H1 (cell line): ENCODE data around the gene RBM19. TPM values are rescaled to one million over a fixed set of nuclear protein-coding genes. Genes with fewer than 3 reads are reported as not detected.
"Not testable (repeated sequence)": the region's sequence is repeated elsewhere in the genome, so short reads cannot be mapped to it uniquely, and the experiment has no call there.

Experiments
- CTCF ChIA-PET: fragments of 300-600 bp; sonication (Branson Sonifier 250); formaldehyde crosslinking; loops from one replicate; lab custom pipeline; 2021; ENCODE audit not compliant: partially characterized antibody; lab: Charles Lee
- POLR2A ChIA-PET: fragments of 300-600 bp; sonication (Branson Sonifier 250); formaldehyde crosslinking; loops from one replicate; lab custom pipeline; 2021; ENCODE audit warnings: inconsistent platforms; ENCODE audit not compliant: partially characterized antibody; lab: Charles Lee
- DNase-seq, 2 experiments: peaks; one replicate each; pipeline versions ENCODE4 v3.0.0 to v3.0.0-alpha.2; 2010 to 2022; ENCODE audit warnings: low spot score in 2 of 2, low read depth in 1 of 2, mixed read lengths in 1 of 2
- FAIRE-seq: peaks from 2 replicates; lab custom pipeline; 2011; peaks lifted over from hg19 to GRCh38; lab: Jason Lieb, UNC
- H2AFZ ChIP-seq: 2 replicates; pipeline ENCODE4 v1.8.1; 2012; ENCODE audit warnings: low read length, inconsistent platforms
- H2AK5ac ChIP-seq: 2 replicates; pipeline ENCODE4 v1.6.1; 2013; ENCODE audit warnings: low read depth, low read length
- H2BK120ac ChIP-seq: replicated peaks from 2 replicates; pipeline ENCODE3; 2013; ENCODE audit warnings: low read depth, low read length, inconsistent platforms
- H2BK12ac ChIP-seq: 2 replicates; pipeline ENCODE4 v1.6.1; 2013; ENCODE audit warnings: low read depth, low read length
- H2BK15ac ChIP-seq: 2 replicates; pipeline ENCODE4 v1.6.1; 2013; ENCODE audit warnings: low read length
- H2BK20ac ChIP-seq: 2 replicates; pipeline ENCODE4 v1.6.1; 2013; ENCODE audit warnings: low read length
- H2BK5ac ChIP-seq: 2 replicates; pipeline ENCODE4 v1.6.1; 2013; ENCODE audit warnings: low read depth, low read length
- H3K14ac ChIP-seq: 2 replicates; pipeline ENCODE4 v1.6.1; 2013; ENCODE audit warnings: inconsistent platforms; ENCODE audit not compliant: insufficient read length
- H3K18ac ChIP-seq: 2 replicates; pipeline ENCODE4 v1.6.1; 2013; ENCODE audit warnings: low read length; ENCODE audit errors: extremely low read depth
- H3K23ac ChIP-seq: 2 replicates; pipeline ENCODE4 v1.6.1; 2013; ENCODE audit warnings: inconsistent platforms; ENCODE audit not compliant: insufficient read length
- H3K23me2 ChIP-seq: 2 replicates; pipeline ENCODE4 v1.6.1; 2013; ENCODE audit warnings: low read depth, low read length
- H3K27ac ChIP-seq: 2 replicates; pipeline ENCODE4 v1.6.1; 2011; ENCODE audit warnings: low read depth, low read length, inconsistent platforms
- H3K27me3 ChIP-seq, 4 experiments: replicated peaks in 1 of 4; 1 replicate in 1 of 4; 2 replicates in 3 of 4; pipeline versions ENCODE4 v1.6.1 to v1.8.1; 2011 to 2013; ENCODE audit warnings: low read length in 3 of 4, mild to moderate bottlenecking in 3 of 4, inconsistent platforms in 2 of 4, mixed read lengths in 2 of 4, moderate library complexity in 1 of 4; ENCODE audit not compliant: control insufficient read depth in 3 of 4, insufficient read depth in 3 of 4; ENCODE audit errors: extremely low read depth in 1 of 4
- H3K36me3 ChIP-seq, 4 experiments: 2 replicates each; pipeline versions ENCODE4 v1.6.1 to v1.8.1; 2011 to 2013; ENCODE audit warnings: mild to moderate bottlenecking in 4 of 4, low read length in 3 of 4, moderate library complexity in 2 of 4, control low read depth in 1 of 4, inconsistent platforms in 1 of 4; ENCODE audit not compliant: insufficient read depth in 4 of 4, control insufficient read depth in 2 of 4
- H3K4ac ChIP-seq: replicated peaks from 2 replicates; pipeline ENCODE3; 2013; ENCODE audit warnings: low read length, low read depth, mixed read lengths, inconsistent platforms; ENCODE audit not compliant: insufficient read length
- H3K4me1 ChIP-seq, 4 experiments: replicated peaks in 1 of 4; 1 replicate in 1 of 4; 2 replicates in 3 of 4; pipeline versions ENCODE4 v1.6.1 to v1.8.1; 2011 to 2013; ENCODE audit warnings: low read length in 3 of 4, inconsistent platforms in 2 of 4, mixed read lengths in 1 of 4; ENCODE audit not compliant: insufficient read depth in 4 of 4, control insufficient read depth in 3 of 4
- H3K4me2 ChIP-seq, 2 experiments: 2 replicates each; pipeline versions ENCODE4 v1.6.1 to v1.8.1; 2011 to 2013; ENCODE audit warnings: low read depth in 2 of 2, low read length in 2 of 2, control low read depth in 1 of 2, inconsistent platforms in 1 of 2, mild to moderate bottlenecking in 1 of 2; ENCODE audit not compliant: insufficient read depth in 1 of 2
- H3K4me3 ChIP-seq, 4 experiments: fragments of 200-600, 300-600 bp in 1 of 4; sonication (generic), shearing (Covaris generic), sonication (Bioruptor Twin) in 1 of 4; 2 replicates each; pipeline versions ENCODE4 v1.5.1 to v1.8.1; 2011 to 2016; ENCODE audit warnings: low read length in 4 of 4, low read depth in 3 of 4, control low read depth in 2 of 4, inconsistent platforms in 2 of 4, mild to moderate bottlenecking in 2 of 4, mixed read lengths in 1 of 4, moderate library complexity in 1 of 4; ENCODE audit not compliant: insufficient read depth in 2 of 4; ENCODE audit errors: extremely low read depth in 1 of 4
- H3K56ac ChIP-seq: replicated peaks from 2 replicates; pipeline ENCODE3; 2013; ENCODE audit warnings: low read depth, mild to moderate bottlenecking, mixed read lengths, low read length, inconsistent platforms; ENCODE audit not compliant: insufficient read length
- H3K79me1 ChIP-seq: 2 replicates; pipeline ENCODE4 v1.6.1; 2013; ENCODE audit warnings: low read depth, low read length, control low read depth
- H3K79me2 ChIP-seq, 2 experiments: 2 replicates each; pipeline versions ENCODE4 v1.6.1 to v1.8.1; 2012 to 2013; ENCODE audit warnings: low read length in 2 of 2, mild to moderate bottlenecking in 2 of 2, inconsistent platforms in 1 of 2; ENCODE audit not compliant: insufficient read depth in 2 of 2, control insufficient read depth in 1 of 2
- H3K9ac ChIP-seq, 4 experiments: replicated peaks in 1 of 4; 1 replicate in 1 of 4; 2 replicates in 3 of 4; pipeline versions ENCODE4 v1.6.1 to v1.8.1; 2011 to 2013; ENCODE audit warnings: low read depth in 3 of 4, low read length in 3 of 4, control low read depth in 2 of 4, mild to moderate bottlenecking in 2 of 4, moderate library complexity in 2 of 4, inconsistent platforms in 1 of 4; ENCODE audit errors: extremely low read depth in 1 of 4
- H3K9me3 ChIP-seq, 2 experiments: 2 replicates each; pipeline versions ENCODE4 v1.6.1 to v1.8.1; 2012 to 2013; ENCODE audit warnings: mild to moderate bottlenecking in 2 of 2, moderate library complexity in 2 of 2, control low read depth in 1 of 2, inconsistent platforms in 1 of 2, low read depth in 1 of 2, low read length in 1 of 2, mixed read lengths in 1 of 2; ENCODE audit not compliant: insufficient read depth in 2 of 2
- H4K20me1 ChIP-seq, 2 experiments: replicated peaks in 1 of 2; 2 replicates each; pipeline versions ENCODE3 to v1.8.1; 2011 to 2013; ENCODE audit warnings: inconsistent platforms in 2 of 2, low read length in 2 of 2, mild to moderate bottlenecking in 1 of 2; ENCODE audit not compliant: insufficient read depth in 2 of 2, control insufficient read depth in 1 of 2
- H4K5ac ChIP-seq: 2 replicates; pipeline ENCODE4 v1.6.1; 2013; ENCODE audit warnings: low read length, low read depth, mixed read lengths, inconsistent platforms; ENCODE audit not compliant: insufficient read length
- H4K8ac ChIP-seq: 2 replicates; pipeline ENCODE4 v1.8.0; 2013; ENCODE audit warnings: mild to moderate bottlenecking, moderate library complexity, low read length, inconsistent platforms; ENCODE audit not compliant: insufficient read depth; ENCODE audit errors: extremely low read depth
- H4K91ac ChIP-seq: replicated peaks from 2 replicates; pipeline ENCODE3; 2013; ENCODE audit warnings: low read length, mixed read lengths, inconsistent platforms; ENCODE audit not compliant: insufficient read length
- WGBS, 2 experiments: shearing (Covaris generic) in 1 of 2; methylation state at CpG; one replicate each; pipeline versions ENCODE4 v1.1.6 to v1.1.7; 2013 to 2015; ENCODE audit warnings: low lambda C conversion rate in 2 of 2, mixed read lengths in 2 of 2, inconsistent platforms in 1 of 2, low coverage in 1 of 2, missing lambda C conversion rate in 1 of 2; ENCODE audit not compliant: insufficient replicate concordance in 2 of 2, insufficient coverage in 1 of 2, insufficient read length in 1 of 2; ENCODE audit errors: extremely low coverage in 1 of 2, missing lambda C conversion rate in 1 of 2; 5-methylcytosine and 5-hydroxymethylcytosine counted together
- polyA plus RNA-seq, 7 experiments: library from polyadenylated mRNA; depleted of rRNA in 3 of 7; stranded (reverse) in 5 of 7; unstranded in 2 of 7; fragments of >200 nt in 5 of 7; fragments of 200-250 nt in 2 of 7; gene quantifications; 1 replicate in 5 of 7; 2 replicates in 1 of 7; 4 replicates in 1 of 7; pipeline versions ENCODE4 v1.2.1 to v1.2.3, GENCODE V29; 2011 to 2013; ENCODE audit warnings: missing spikeins in 2 of 7, mixed read lengths in 2 of 7
- total RNA-seq: library from RNA; stranded (reverse); fragmentation: NEBNext Ultra II Directional; extraction: Animal tissue kit (Norgen Biotek cat#: 25700); gene quantifications from 2 replicates; pipeline ENCODE4 v1.2.1, GENCODE V29; 2021

RBM19 gene
- total and polyA plus RNA-seq, 2 of the 8 experiments (the other 6 are each of a cell fraction or from before 2014, with no cell fraction given), result 23.4 to 61.9 TPM

DNA sequence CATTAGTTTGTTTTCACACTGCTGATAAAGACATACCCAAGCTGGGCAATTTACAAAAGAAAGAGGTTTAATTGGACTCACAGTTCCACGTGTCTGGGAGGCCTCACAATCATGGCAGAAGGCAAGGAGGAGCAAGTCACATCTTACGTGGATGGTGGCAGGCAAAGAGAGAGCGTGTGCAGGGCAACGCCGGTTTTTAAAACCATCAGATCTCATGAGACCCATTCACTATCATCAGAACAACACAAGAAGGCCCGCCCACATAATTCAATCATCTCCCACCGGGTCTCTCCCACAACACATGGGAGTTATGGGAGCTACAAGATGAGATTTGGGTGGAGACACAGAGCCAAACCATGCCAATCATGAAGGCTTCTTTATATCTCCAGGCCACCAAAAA, 34.1 kb upstream of the RBM19 start:
- H3K9me3 ChIP-seq, H2BK5ac ChIP-seq, H4K91ac ChIP-seq, H2BK15ac ChIP-seq, H3K27me3 ChIP-seq, H2BK20ac ChIP-seq, H3K14ac ChIP-seq, H3K9ac ChIP-seq, H2AFZ ChIP-seq, H3K4me1 ChIP-seq, H3K18ac ChIP-seq, H2BK120ac ChIP-seq, H3K4ac ChIP-seq, H4K20me1 ChIP-seq, H3K4me3 ChIP-seq, H3K79me1 ChIP-seq, H3K56ac ChIP-seq, H4K5ac ChIP-seq, POLR2A ChIA-PET, H3K27ac ChIP-seq, H3K4me2 ChIP-seq, H3K23me2 ChIP-seq, H3K36me3 ChIP-seq, H2AK5ac ChIP-seq, FAIRE-seq, H2BK12ac ChIP-seq, H4K8ac ChIP-seq, H3K23ac ChIP-seq, DNase-seq, H3K79me2 ChIP-seq: not testable (repeated sequence)
- WGBS, 2 experiments, result 85% methylated on average over 7 of the region's 7 CpGs; no CpG with 5 or more reads in 1 of the 2 experiments
- CTCF ChIA-PET, result interaction anchor here (0.6 to 2.0 kb wide), 3 partner anchors 19 to 34 kb away, joined by 3 to 7 read pairs (median 3); partner anchors contain the start of gene RBM19
